ENCODE measurements around the gene AKIRIN1. TPM values are rescaled to one million over a fixed set of nuclear protein-coding genes. Genes with fewer than 3 reads are reported as not detected.

Gene AKIRIN1
- total RNA-seq, 1 donor: 35.1 TPM

- peaks cover 9% of the 10 kb centered on the region for H3K79me2 ChIP-seq (ENCODE audit: insufficient read depth, low read length)
- no peak overlapping the region for H3K27ac ChIP-seq (ENCODE audit: low read depth, low read length)
- H3K9me3 ChIP-seq (ENCODE audit: low read depth, low read length): no peaks in the 10 kb centered on the region
- no peak for DNase-seq (ENCODE audit: insufficient read length, low spot score, missing footprints)
- no peaks in the 10 kb centered on the region for H3K27me3 ChIP-seq (ENCODE audit: insufficient read depth, low read length)
- no peak for TF ChIP-seq CTCF (IDR thresholded peaks at IDR 0.05; ENCODE audit: extremely low read depth, low read depth, low read length)
- no peak overlapping the region for H2AFZ ChIP-seq (ENCODE audit: low read length)
- H3K36me3 ChIP-seq (ENCODE audit: insufficient read depth, low read length): peaks cover 47% of the 10 kb centered on the region
- H3K4me2 ChIP-seq (ENCODE audit: insufficient read depth, low read length): no peak overlapping the region
- H4K20me1 ChIP-seq (ENCODE audit: insufficient read depth, low read length): peaks cover 7% of the 10 kb centered on the region
- H3K4me1 ChIP-seq (ENCODE audit: insufficient read depth, low read length): peaks cover 9% of the 10 kb centered on the region
- H3K4me3 ChIP-seq (ENCODE audit: insufficient read depth, low read length): no peak overlapping the region
Measured at GRCh38 chr1:39036678-39037077, 45.6 kb downstream of the AKIRIN1 start.

GRCh38 chr1:39043513-39043912 is 52.4 kb downstream of the AKIRIN1 start:
- peaks cover 9% of the 10 kb centered on the region for H3K36me3 ChIP-seq (ENCODE audit: insufficient read depth, low read length)
- H3K9me3 ChIP-seq (ENCODE audit: low read depth, low read length): no peaks in the 10 kb centered on the region
- H2AFZ ChIP-seq (ENCODE audit: low read length): no peak overlapping the region
- H3K79me2 ChIP-seq (ENCODE audit: insufficient read depth, low read length): no peaks in the 10 kb centered on the region
- no peak overlapping the region for H3K27ac ChIP-seq (ENCODE audit: low read depth, low read length)
- no peak overlapping the region for H3K4me3 ChIP-seq (ENCODE audit: insufficient read depth, low read length)
- H4K20me1 ChIP-seq (ENCODE audit: insufficient read depth, low read length): no peaks in the 10 kb centered on the region
- no peaks in the 10 kb centered on the region for H3K27me3 ChIP-seq (ENCODE audit: insufficient read depth, low read length)
- no peak for DNase-seq (ENCODE audit: insufficient read length, low spot score, missing footprints)
- peaks cover 15% of the 10 kb centered on the region for H3K4me1 ChIP-seq (ENCODE audit: insufficient read depth, low read length)
- H3K4me2 ChIP-seq (ENCODE audit: insufficient read depth, low read length): no peak overlapping the region
- no peak for TF ChIP-seq CTCF (IDR thresholded peaks at IDR 0.05; ENCODE audit: extremely low read depth, low read depth, low read length)

GRCh38 chr1:39044762-39045161 is 53.7 kb downstream of the AKIRIN1 start:
- Histone ChIP-seq H3K4me3 (ENCODE audit: insufficient read depth, low read length) (no peak overlapping the region), H3K9me3 (ENCODE audit: low read depth, low read length) (no peaks in the 10 kb centered on the region), H2AFZ (ENCODE audit: low read length) (no peak overlapping the region), H3K79me2 (ENCODE audit: insufficient read depth, low read length) (no peaks in the 10 kb centered on the region), H3K4me1 (ENCODE audit: insufficient read depth, low read length) (peaks cover 15% of the 10 kb centered on the region), H3K36me3 (ENCODE audit: insufficient read depth, low read length) (peaks cover 8% of the 10 kb centered on the region), H3K27me3 (ENCODE audit: insufficient read depth, low read length) (no peaks in the 10 kb centered on the region), H4K20me1 (ENCODE audit: insufficient read depth, low read length) (no peaks in the 10 kb centered on the region), H3K4me2 (ENCODE audit: insufficient read depth, low read length) (no peak overlapping the region), H3K27ac (ENCODE audit: low read depth, low read length) (no peak overlapping the region)
- no peak for TF ChIP-seq CTCF (IDR thresholded peaks at IDR 0.05; ENCODE audit: extremely low read depth, low read depth, low read length)
- DNase-seq (ENCODE audit: insufficient read length, low spot score, missing footprints): no peak

GRCh38 chr1:39045231-39045630 is 54.2 kb downstream of the AKIRIN1 start:
- H3K4me1 ChIP-seq (ENCODE audit: insufficient read depth, low read length): peaks cover 15% of the 10 kb centered on the region
- no peak overlapping the region for H3K4me3 ChIP-seq (ENCODE audit: insufficient read depth, low read length)
- H3K27me3 ChIP-seq (ENCODE audit: insufficient read depth, low read length): no peaks in the 10 kb centered on the region

More at GRCh38 chr1:39045231-39045630, 54.2 kb downstream of the AKIRIN1 start:
- H3K79me2 ChIP-seq (ENCODE audit: insufficient read depth, low read length): no peaks in the 10 kb centered on the region
- no peaks in the 10 kb centered on the region for H3K9me3 ChIP-seq (ENCODE audit: low read depth, low read length)
- H3K27ac ChIP-seq (ENCODE audit: low read depth, low read length): no peak overlapping the region
- no peak overlapping the region for H3K4me2 ChIP-seq (ENCODE audit: insufficient read depth, low read length)
- no peak for DNase-seq (ENCODE audit: insufficient read length, low spot score, missing footprints)
- H4K20me1 ChIP-seq (ENCODE audit: insufficient read depth, low read length): no peaks in the 10 kb centered on the region
- TF ChIP-seq CTCF (IDR thresholded peaks at IDR 0.05; ENCODE audit: extremely low read depth, low read depth, low read length): no peak
- peaks cover 8% of the 10 kb centered on the region for H3K36me3 ChIP-seq (ENCODE audit: insufficient read depth, low read length)
- no peak overlapping the region for H2AFZ ChIP-seq (ENCODE audit: low read length)

Data from osteoblast (primary cell).